Measurements from ENCODE around the gene PNMA8A. TPM values are rescaled to one million over a fixed set of nuclear protein-coding genes. Genes with fewer than 3 reads are reported as not detected.

Gene PNMA8A
- total RNA-seq, 5 donors from 2014 or later (not counting 1 experiment from before 2014, with no cell fraction given) = 0.15 to 1.1 (median 0.43) TPM; not detected in 2

- Mint-ChIP-seq H3K36me3 (no peaks in the 10 kb centered on the region), H3K9me3 (no peaks in the 10 kb centered on the region), H3K27me3 (peaks cover 50 to 65% of the 10 kb centered on the region in 2 donors), H3K27ac (no peak overlapping the region), H3K4me3 (no peak overlapping the region), H3K4me1 (peaks cover 19 to 22% (median 19%) of the 10 kb centered on the region in 3 donors)
- DNase-seq = no peak
- Histone ChIP-seq H3K4me1 (ENCODE audit: control insufficient read depth in 1 of 2, extremely low read depth in 1 of 2, insufficient read depth in 2 of 2, low read length in 2 of 2) (peaks cover 0 to 16% of the 10 kb centered on the region in 2 experiments), H3K9me3 (no peaks in the 10 kb centered on the region), H3K27me3 (replicated peaks in 1 of 2; ENCODE audit: control insufficient read depth in 2 of 2, extremely low read depth in 1 of 2, insufficient read depth in 2 of 2, low read length in 1 of 2) (peaks cover 0 to 63% of the 10 kb centered on the region in 2 experiments), H3K27ac (ENCODE audit: low read length) (no peak overlapping the region), H3K36me3 (ENCODE audit: control insufficient read depth in 2 of 2, extremely low read depth in 1 of 2, insufficient read depth in 1 of 2, low read length in 1 of 2) (no peaks in the 10 kb centered on the region), H3K4me3 (ENCODE audit: control insufficient read depth in 1 of 2, extremely low read depth in 1 of 2, low read length in 1 of 2) (no peak overlapping the region)
- CTCF ChIA-PET = interaction anchor here in 1 of 2 donors (0.6 kb wide), 1 partner anchor 446 kb away, joined by 3 read pairs; no protein-coding TSS in a partner anchor
- POLR2A ChIA-PET = no interaction called here
- no peak for ATAC-seq (replicated peaks in 1 of 4)
- 70% methylated on average over 2 of the region's 5 CpGs for WGBS (ENCODE audit: insufficient coverage)
Measured at GRCh38 chr19:46423188-46423587, 48.2 kb downstream of the PNMA8A start.

DNA sequence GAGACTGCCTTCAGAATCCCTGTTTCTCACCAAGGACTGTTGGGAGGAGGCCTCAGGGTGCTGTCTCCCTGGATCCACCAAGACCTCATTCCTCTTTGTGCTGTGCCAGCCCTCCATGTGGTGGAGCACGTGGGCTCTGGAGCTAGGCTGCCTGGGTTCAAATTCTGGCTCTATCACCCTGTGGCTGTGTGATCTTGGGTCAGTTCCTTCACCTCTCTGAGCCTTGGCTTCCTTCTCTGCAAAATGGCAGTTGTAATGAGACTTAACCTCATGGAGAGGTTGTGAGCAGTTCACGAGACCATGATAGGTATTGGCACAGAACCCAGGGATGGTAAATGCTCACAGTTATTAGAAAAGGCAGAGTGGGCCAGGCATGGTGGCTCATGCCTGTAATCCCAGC lies 49.0 kb downstream of the PNMA8A start:
- ChIA-PET POLR2A (no interaction called here), CTCF (no interaction called here)
- H3K9me3 Mint-ChIP-seq = no peaks in the 10 kb centered on the region
- peaks cover 14 to 15% (median 14%) of the 10 kb centered on the region in 3 donors for H3K4me1 Mint-ChIP-seq
- Histone ChIP-seq H3K27ac (ENCODE audit: low read length) (no peak overlapping the region), H3K27me3 (replicated peaks in 1 of 2; ENCODE audit: control insufficient read depth in 2 of 2, extremely low read depth in 1 of 2, insufficient read depth in 2 of 2, low read length in 1 of 2) (peaks cover 0 to 55% of the 10 kb centered on the region in 2 experiments), H3K4me1 (ENCODE audit: control insufficient read depth in 1 of 2, extremely low read depth in 1 of 2, insufficient read depth in 2 of 2, low read length in 2 of 2) (peaks cover 0 to 8% of the 10 kb centered on the region in 2 experiments), H3K9me3 (no peaks in the 10 kb centered on the region), H3K36me3 (ENCODE audit: control insufficient read depth in 2 of 2, extremely low read depth in 1 of 2, insufficient read depth in 1 of 2, low read length in 1 of 2) (no peaks in the 10 kb centered on the region), H3K4me3 (ENCODE audit: control insufficient read depth in 1 of 2, extremely low read depth in 1 of 2, low read length in 1 of 2) (no peak overlapping the region)
- no peaks in the 10 kb centered on the region for H3K36me3 Mint-ChIP-seq
- H3K4me3 Mint-ChIP-seq = no peak overlapping the region
- H3K27ac Mint-ChIP-seq = no peak overlapping the region
- H3K27me3 Mint-ChIP-seq = peaks cover 42 to 59% of the 10 kb centered on the region in 2 donors
- no peak for DNase-seq
- ATAC-seq (replicated peaks in 1 of 4) = no peak
- WGBS (ENCODE audit: insufficient coverage) = 58% methylated on average over 2 of the region's 2 CpGs

DNA sequence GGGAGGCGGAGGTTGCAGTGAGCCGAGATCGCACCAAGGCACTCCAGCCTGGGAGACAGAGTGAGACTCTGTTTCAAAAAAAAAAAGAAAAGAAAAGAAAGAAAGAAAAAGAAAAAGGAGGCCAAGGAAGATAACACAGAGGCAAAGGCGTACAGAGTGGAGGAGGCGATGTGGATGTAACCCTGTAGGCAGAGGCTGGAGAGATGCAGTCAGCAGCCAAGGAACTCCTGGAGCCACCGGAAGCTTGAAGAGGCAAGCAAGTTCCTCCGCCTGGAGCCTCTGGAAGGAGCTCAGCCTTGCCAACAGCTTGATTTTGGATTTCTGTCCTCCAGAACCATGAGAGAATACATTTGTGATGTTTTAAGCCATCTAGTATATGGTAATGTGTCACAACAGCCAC lies 51.3 kb downstream of the PNMA8A start:
- Mint-ChIP-seq H3K9me3 (no peaks in the 10 kb centered on the region), H3K4me3 (no peak overlapping the region), H3K27ac (no peak overlapping the region), H3K27me3 (peaks cover 36 to 57% of the 10 kb centered on the region in 2 donors), H3K36me3 (no peaks in the 10 kb centered on the region), H3K4me1 (peaks cover 8 to 9% (median 8%) of the 10 kb centered on the region in 3 donors)
- Histone ChIP-seq H3K4me1 (ENCODE audit: control insufficient read depth in 1 of 2, extremely low read depth in 1 of 2, insufficient read depth in 2 of 2, low read length in 2 of 2) (peaks cover 0 to 9% of the 10 kb centered on the region in 2 experiments), H3K4me3 (ENCODE audit: control insufficient read depth in 1 of 2, extremely low read depth in 1 of 2, low read length in 1 of 2) (no peak overlapping the region), H3K27me3 (replicated peaks in 1 of 2; ENCODE audit: control insufficient read depth in 2 of 2, extremely low read depth in 1 of 2, insufficient read depth in 2 of 2, low read length in 1 of 2) (peaks cover 0 to 59% of the 10 kb centered on the region in 2 experiments), H3K27ac (ENCODE audit: low read length) (no peak overlapping the region), H3K36me3 (ENCODE audit: control insufficient read depth in 2 of 2, extremely low read depth in 1 of 2, insufficient read depth in 1 of 2, low read length in 1 of 2) (no peaks in the 10 kb centered on the region), H3K9me3 (no peaks in the 10 kb centered on the region)
- DNase-seq (no peak), ATAC-seq (replicated peaks in 1 of 4) (no peak)
- ChIA-PET POLR2A (no interaction called here), CTCF (no interaction called here)
- 98% methylated on average over 5 of the region's 7 CpGs for WGBS (ENCODE audit: insufficient coverage)

Other genes starting within 250 kb of the PNMA8A start
- gene IGFL1, start 241.8 kb downstream of the PNMA8A start, total RNA-seq = not detected
- gene HIF3A, start 174.5 kb downstream of the PNMA8A start, total RNA-seq = under 1 TPM in 3 of 5 donors, not detected in 2; 0.13 to 0.76 (median 0.26) TPM
- gene PPP5C, start 124.5 kb downstream of the PNMA8A start, total RNA-seq = 10 to 100 TPM; 40.3 to 59.7 (median 42.8) TPM
- under 1 TPM in 3 of 5 donors, not detected in 2; 0.12 to 0.19 (median 0.13) TPM for gene CCDC8, start 58.0 kb downstream of the PNMA8A start, total RNA-seq
- gene PNMA8C, start 42.6 kb downstream of the PNMA8A start, total RNA-seq = not detected
- gene PNMA8B, start 24.3 kb upstream of the PNMA8A start, total RNA-seq = 1 to 10 TPM in 1 of 5 donors, under 1 TPM in 4; 0.20 to 1.1 (median 0.44) TPM
- gene CALM3, start 129.8 kb upstream of the PNMA8A start, total RNA-seq = 100 to 1,000 TPM; 183 to 256 (median 208) TPM
- 1 to 10 TPM; 1.2 to 5.4 (median 3.5) TPM for gene PTGIR, start 153.5 kb upstream of the PNMA8A start, total RNA-seq
- 1 to 10 TPM in 3 of 5 donors, not detected in 2; 3.3 to 7.9 (median 3.6) TPM for gene GNG8, start 164.6 kb upstream of the PNMA8A start, total RNA-seq
- under 1 TPM; 0.15 to 0.56 (median 0.37) TPM for gene DACT3, start 189.6 kb upstream of the PNMA8A start, total RNA-seq
- gene PRKD2, start 245.6 kb upstream of the PNMA8A start, total RNA-seq = 100 to 1,000 TPM; 121 to 145 (median 138) TPM

All from T-cell (primary cell).